HG03039 (cell line): Measurements from ENCODE around the gene CCL28.
"Not testable (repeated sequence)": the region's sequence is repeated elsewhere in the genome, so short reads cannot be mapped to it uniquely, and the experiment has no call there.

Experiments used
- ATAC-seq: cut with Tn5 transposase; IDR thresholded peaks from one replicate; pipeline ENCODE4 v1.9.1; 2021; ENCODE audit warnings: mild to moderate bottlenecking, moderate library complexity; ENCODE audit not compliant: unreplicated experiment

Gene CCL28

GRCh38 chr5:43411495-43411894 lies 696 bp downstream of the CCL28 start:
- ATAC-seq: no peak

- no peak for ATAC-seq
Observed at GRCh38 chr5:43410414-43410813, 1.8 kb downstream of the CCL28 start.

GRCh38 chr5:43409809-43410271 lies 2.4 kb downstream of the CCL28 start:
- ATAC-seq: no peak

GRCh38 chr5:43402524-43403066 lies 9.6 kb downstream of the CCL28 start:
- ATAC-seq: not testable (repeated sequence)

GRCh38 chr5:43401827-43402226 lies 10.4 kb downstream of the CCL28 start:
- ATAC-seq: no peak

- ATAC-seq: no peak
Observed at GRCh38 chr5:43400082-43400481, 12.1 kb downstream of the CCL28 start.

GRCh38 chr5:43396762-43397304 lies 15.4 kb downstream of the CCL28 start:
- peak; percentile 94 for ATAC-seq

GRCh38 chr5:43390471-43390870 lies 21.7 kb downstream of the CCL28 start:
- no peak for ATAC-seq

- no peak for ATAC-seq
Observed at GRCh38 chr5:43389679-43390329, 22.4 kb downstream of the CCL28 start.

GRCh38 chr5:43386960-43387362 lies 25.2 kb downstream of the CCL28 start:
- ATAC-seq: peak; percentile 65

- ATAC-seq: no peak
Observed at GRCh38 chr5:43376496-43377140, 35.6 kb downstream of the CCL28 start.

GRCh38 chr5:43371821-43372220 lies 40.4 kb downstream of the CCL28 start:
- no peak for ATAC-seq

- no peak for ATAC-seq
Observed at GRCh38 chr5:43370352-43370751, 41.8 kb downstream of the CCL28 start.

GRCh38 chr5:43369651-43370050 lies 42.5 kb downstream of the CCL28 start:
- ATAC-seq: no peak

GRCh38 chr5:43367909-43368669 lies 44.1 kb downstream of the CCL28 start:
- no peak for ATAC-seq

GRCh38 chr5:43367453-43367852 lies 44.7 kb downstream of the CCL28 start:
- no peak for ATAC-seq

GRCh38 chr5:43366680-43367246 lies 45.4 kb downstream of the CCL28 start:
- not testable (repeated sequence) for ATAC-seq

GRCh38 chr5:43365155-43365554 lies 47.0 kb downstream of the CCL28 start:
- ATAC-seq: not testable (repeated sequence)

GRCh38 chr5:43363445-43364152 lies 48.6 kb downstream of the CCL28 start:
- no peak for ATAC-seq

GRCh38 chr5:43362725-43363435 lies 49.3 kb downstream of the CCL28 start:
- ATAC-seq: no peak
